Measurements from ENCODE around the gene CHTF18.
A peak's percentile ranks its signal among the peaks of the same experiment; 100 is the strongest.

Gene CHTF18

DNA sequence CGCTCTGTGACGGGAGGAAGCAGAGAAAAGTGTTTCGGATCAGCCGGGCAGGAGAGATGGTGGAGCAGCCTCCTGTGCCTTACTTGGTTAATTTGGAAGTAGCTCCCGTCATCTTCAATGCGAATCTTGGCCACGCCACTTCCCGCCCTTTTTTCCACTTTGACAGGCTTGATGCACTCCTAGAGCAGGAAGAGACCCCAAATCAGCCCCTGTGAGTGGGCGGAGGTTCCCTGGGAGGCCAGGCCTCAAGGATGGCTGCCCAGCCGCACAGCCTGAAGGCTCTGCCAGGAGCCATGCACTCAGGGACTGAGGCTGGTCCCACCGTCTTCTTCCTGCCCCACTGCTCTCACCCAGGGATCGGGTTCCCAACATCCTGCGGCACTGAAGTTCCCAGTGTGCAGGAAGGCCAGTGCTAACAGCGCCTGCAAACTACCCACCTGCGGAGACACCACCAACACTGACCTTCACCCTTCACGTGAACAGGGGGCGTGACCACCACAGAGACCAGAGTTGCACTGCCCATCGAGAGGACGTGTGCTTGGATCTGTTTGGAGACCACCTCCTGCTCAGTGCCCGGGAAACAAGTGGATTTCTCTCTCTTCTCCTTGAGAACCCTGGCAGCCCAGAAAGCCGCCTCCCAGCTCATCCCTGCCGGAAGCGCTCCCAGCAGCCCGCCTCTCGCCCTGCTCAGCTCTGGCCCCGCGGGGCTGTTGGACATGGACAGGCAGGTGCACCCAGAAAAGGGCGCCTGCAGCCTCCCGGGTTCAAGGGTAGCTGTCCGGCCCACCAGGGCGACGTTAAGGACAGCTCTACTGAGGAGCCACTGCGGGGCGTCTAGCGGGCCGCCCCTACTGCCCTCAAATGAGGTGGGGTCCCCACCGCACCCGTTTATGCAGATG lies 48.6 kb upstream of the CHTF18 start:
- Histone ChIP-seq H3K27ac (ENCODE audit: extremely low read depth, low read depth, low read length) (peak overlapping the region; percentile 67; the same call in 1 of the 2 replicates), H3K36me3 (ENCODE audit: control insufficient read depth in 2 of 2, insufficient read depth in 1 of 2, low read length in 2 of 2) (peaks cover 3 to 36% of the 10 kb centered on the region in 2 experiments; a peak in 2 of 3 replicates), H3K4me1 (ENCODE audit: control insufficient read depth, insufficient read depth, low read length) (0 out of 2 replicates have a peak, but pooled peaks cover 2% of the 10 kb centered on the region), H3K9me3 (ENCODE audit: control insufficient read depth, insufficient read depth, low read depth, low read length) (no peaks in the 10 kb centered on the region), H3K4me3 (ENCODE audit: low read depth, low read length) (peak overlapping the region; percentile 80)
- TF ChIP-seq, protein P1, sequence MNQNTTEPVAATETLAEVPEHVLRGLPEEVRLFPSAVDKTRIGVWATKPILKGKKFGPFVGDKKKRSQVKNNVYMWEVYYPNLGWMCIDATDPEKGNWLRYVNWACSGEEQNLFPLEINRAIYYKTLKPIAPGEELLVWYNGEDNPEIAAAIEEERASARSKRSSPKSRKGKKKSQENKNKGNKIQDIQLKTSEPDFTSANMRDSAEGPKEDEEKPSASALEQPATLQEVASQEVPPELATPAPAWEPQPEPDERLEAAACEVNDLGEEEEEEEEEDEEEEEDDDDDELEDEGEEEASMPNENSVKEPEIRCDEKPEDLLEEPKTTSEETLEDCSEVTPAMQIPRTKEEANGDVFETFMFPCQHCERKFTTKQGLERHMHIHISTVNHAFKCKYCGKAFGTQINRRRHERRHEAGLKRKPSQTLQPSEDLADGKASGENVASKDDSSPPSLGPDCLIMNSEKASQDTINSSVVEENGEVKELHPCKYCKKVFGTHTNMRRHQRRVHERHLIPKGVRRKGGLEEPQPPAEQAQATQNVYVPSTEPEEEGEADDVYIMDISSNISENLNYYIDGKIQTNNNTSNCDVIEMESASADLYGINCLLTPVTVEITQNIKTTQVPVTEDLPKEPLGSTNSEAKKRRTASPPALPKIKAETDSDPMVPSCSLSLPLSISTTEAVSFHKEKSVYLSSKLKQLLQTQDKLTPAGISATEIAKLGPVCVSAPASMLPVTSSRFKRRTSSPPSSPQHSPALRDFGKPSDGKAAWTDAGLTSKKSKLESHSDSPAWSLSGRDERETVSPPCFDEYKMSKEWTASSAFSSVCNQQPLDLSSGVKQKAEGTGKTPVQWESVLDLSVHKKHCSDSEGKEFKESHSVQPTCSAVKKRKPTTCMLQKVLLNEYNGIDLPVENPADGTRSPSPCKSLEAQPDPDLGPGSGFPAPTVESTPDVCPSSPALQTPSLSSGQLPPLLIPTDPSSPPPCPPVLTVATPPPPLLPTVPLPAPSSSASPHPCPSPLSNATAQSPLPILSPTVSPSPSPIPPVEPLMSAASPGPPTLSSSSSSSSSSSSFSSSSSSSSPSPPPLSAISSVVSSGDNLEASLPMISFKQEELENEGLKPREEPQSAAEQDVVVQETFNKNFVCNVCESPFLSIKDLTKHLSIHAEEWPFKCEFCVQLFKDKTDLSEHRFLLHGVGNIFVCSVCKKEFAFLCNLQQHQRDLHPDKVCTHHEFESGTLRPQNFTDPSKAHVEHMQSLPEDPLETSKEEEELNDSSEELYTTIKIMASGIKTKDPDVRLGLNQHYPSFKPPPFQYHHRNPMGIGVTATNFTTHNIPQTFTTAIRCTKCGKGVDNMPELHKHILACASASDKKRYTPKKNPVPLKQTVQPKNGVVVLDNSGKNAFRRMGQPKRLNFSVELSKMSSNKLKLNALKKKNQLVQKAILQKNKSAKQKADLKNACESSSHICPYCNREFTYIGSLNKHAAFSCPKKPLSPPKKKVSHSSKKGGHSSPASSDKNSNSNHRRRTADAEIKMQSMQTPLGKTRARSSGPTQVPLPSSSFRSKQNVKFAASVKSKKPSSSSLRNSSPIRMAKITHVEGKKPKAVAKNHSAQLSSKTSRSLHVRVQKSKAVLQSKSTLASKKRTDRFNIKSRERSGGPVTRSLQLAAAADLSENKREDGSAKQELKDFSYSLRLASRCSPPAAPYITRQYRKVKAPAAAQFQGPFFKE (tag by site-specific recombination; IDR thresholded peaks at IDR 0.05; ENCODE audit: borderline replicate concordance): 0 out of 2 replicates have a peak, but pooled peaks have one; percentile 45
- TF ChIP-seq ZBTB7A (tag by site-specific recombination; IDR thresholded peaks at IDR 0.05; ENCODE audit: low read depth) (0 out of 2 replicates have a peak, but pooled peaks have one; percentile 18), ZIC2 (tag by site-specific recombination; IDR thresholded peaks at IDR 0.05) (peak; percentile 49; the same call in 1 of the 2 replicates), ZNF48 (tag by site-specific recombination; IDR thresholded peaks at IDR 0.05) (no peak), KLF9 (tag by site-specific recombination; IDR thresholded peaks at IDR 0.05; ENCODE audit: low read depth) (peak; percentile 31; the same call in 1 of the 2 replicates), ZFHX2 (tag by site-specific recombination; conservative IDR thresholded peaks at IDR 0.05) (no peak), KLF16 (tag by site-specific recombination; IDR thresholded peaks at IDR 0.05) (no peak), OSR2 (tag by site-specific recombination; IDR thresholded peaks at IDR 0.05) (no peak), ZNF335 (tag by site-specific recombination; conservative IDR thresholded peaks at IDR 0.05) (0 out of 2 replicates have a peak, but pooled peaks have one; percentile 41), ZBTB48 (tag by site-specific recombination; IDR thresholded peaks at IDR 0.05) (peak; percentile 19; the same call in 1 of the 2 replicates), SCRT2 (tag by site-specific recombination; IDR thresholded peaks at IDR 0.05) (peak; percentile 78), ZNF624 (tag by site-specific recombination; IDR thresholded peaks at IDR 0.05) (no peak)
- ChIA-PET CTCF (interaction anchor here (0.8 to 3.2 kb wide), 5 partner anchors 20 to 46 kb away, joined by 3 to 16 read pairs (median 5); no protein-coding TSS in a partner anchor), POLR2A (interaction anchor here (0.7 to 1.7 kb wide), 6 partner anchors 8 to 49 kb away, joined by 3 to 11 read pairs (median 4); partner anchors contain the start of genes ANTKMT, CHTF18 and RPUSD1)

DNA sequence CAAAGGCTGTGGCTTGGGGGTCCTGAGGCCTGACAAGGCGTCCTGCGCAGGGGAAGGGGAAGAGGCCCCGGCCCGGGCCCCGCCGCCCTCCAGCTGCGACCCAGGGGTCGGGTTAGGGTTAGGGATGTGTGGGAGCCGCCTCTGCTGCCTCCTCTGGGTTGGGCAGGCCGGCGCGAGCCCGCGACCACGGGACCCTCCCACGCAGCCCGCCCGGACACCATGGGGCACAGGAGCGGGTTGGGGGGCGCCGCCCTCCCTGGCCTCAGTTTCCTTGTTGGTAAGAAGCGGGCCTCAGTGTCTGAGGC lies 48.0 kb upstream of the CHTF18 start:
- ChIA-PET CTCF (interaction anchor here (0.9 to 3.2 kb wide), 10 partner anchors 8 to 66 kb away, joined by 3 to 16 read pairs (median 4); partner anchors contain the start of gene ANTKMT), POLR2A (interaction anchor here (0.8 to 1.7 kb wide), 7 partner anchors 9 to 48 kb away, joined by 3 to 11 read pairs (median 4); partner anchors contain the start of genes ANTKMT and CHTF18)
- H3K36me3 ChIP-seq (ENCODE audit: control insufficient read depth in 2 of 2, insufficient read depth in 1 of 2, low read length in 2 of 2): peaks cover 3 to 30% of the 10 kb centered on the region in 2 experiments; a peak in 2 of 3 replicates
- H3K27ac ChIP-seq (ENCODE audit: extremely low read depth, low read depth, low read length): peak overlapping the region; percentile 67; the same call in 1 of the 2 replicates
- H3K4me1 ChIP-seq (ENCODE audit: control insufficient read depth, insufficient read depth, low read length): 0 out of 2 replicates have a peak, but pooled peaks cover 2% of the 10 kb centered on the region
- TF ChIP-seq ZNF214 (tag by site-specific recombination; IDR thresholded peaks at IDR 0.05; ENCODE audit: borderline replicate concordance) (no peak), ZBTB48 (tag by site-specific recombination; IDR thresholded peaks at IDR 0.05) (peak; percentile 84), ZFHX2 (tag by site-specific recombination; conservative IDR thresholded peaks at IDR 0.05) (peak; percentile 70), ZNF664 (tag by site-specific recombination; IDR thresholded peaks at IDR 0.05) (no peak), KLF8 (tag by site-specific recombination; IDR thresholded peaks at IDR 0.05) (no peak), GLIS2 (tag by site-specific recombination; IDR thresholded peaks at IDR 0.05) (peak; percentile 15; the same call in 1 of the 2 replicates), ZNF426 (tag by site-specific recombination; IDR thresholded peaks at IDR 0.05) (no peak), EGR2 (tag by site-specific recombination; IDR thresholded peaks at IDR 0.05; ENCODE audit: low read depth) (peak; percentile 87), ZNF416 (tag by site-specific recombination; IDR thresholded peaks at IDR 0.05) (no peak)
- TF ChIP-seq, protein P2, sequence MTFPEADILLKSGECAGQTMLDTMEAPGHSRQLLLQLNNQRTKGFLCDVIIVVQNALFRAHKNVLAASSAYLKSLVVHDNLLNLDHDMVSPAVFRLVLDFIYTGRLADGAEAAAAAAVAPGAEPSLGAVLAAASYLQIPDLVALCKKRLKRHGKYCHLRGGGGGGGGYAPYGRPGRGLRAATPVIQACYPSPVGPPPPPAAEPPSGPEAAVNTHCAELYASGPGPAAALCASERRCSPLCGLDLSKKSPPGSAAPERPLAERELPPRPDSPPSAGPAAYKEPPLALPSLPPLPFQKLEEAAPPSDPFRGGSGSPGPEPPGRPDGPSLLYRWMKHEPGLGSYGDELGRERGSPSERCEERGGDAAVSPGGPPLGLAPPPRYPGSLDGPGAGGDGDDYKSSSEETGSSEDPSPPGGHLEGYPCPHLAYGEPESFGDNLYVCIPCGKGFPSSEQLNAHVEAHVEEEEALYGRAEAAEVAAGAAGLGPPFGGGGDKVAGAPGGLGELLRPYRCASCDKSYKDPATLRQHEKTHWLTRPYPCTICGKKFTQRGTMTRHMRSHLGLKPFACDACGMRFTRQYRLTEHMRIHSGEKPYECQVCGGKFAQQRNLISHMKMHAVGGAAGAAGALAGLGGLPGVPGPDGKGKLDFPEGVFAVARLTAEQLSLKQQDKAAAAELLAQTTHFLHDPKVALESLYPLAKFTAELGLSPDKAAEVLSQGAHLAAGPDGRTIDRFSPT (tag by site-specific recombination; IDR thresholded peaks at IDR 0.05): no peak
- H3K4me3 ChIP-seq (ENCODE audit: low read depth, low read length): peak overlapping the region; percentile 80
- no peaks in the 10 kb centered on the region for H3K9me3 ChIP-seq (ENCODE audit: control insufficient read depth, insufficient read depth, low read depth, low read length)
